GM23338 (cell line): ENCODE results near the gene SBNO1. TPM values are rescaled to one million over a fixed set of nuclear protein-coding genes. Genes with fewer than 3 reads are reported as not detected.

Experiments used
- ATAC-seq: fragments of 200-7000 bp; cut with Tn5 transposase; 3 replicates; pipeline ENCODE4 v1.9.1; 2020
- DNase-seq: peaks from one replicate; pipeline ENCODE4 v3.0.0-alpha.2; 2015; ENCODE audit warnings: low spot score
- H2AFZ ChIP-seq: fragments of 200-600 bp; sonication (generic); 2 replicates; pipeline ENCODE4 v1.8.0; 2016; ENCODE audit warnings: antibody characterized with exemption, mild to moderate bottlenecking, moderate library complexity
- H3F3A ChIP-seq: fragments of 200-600 bp; sonication (generic); replicated peaks from 2 replicates; pipeline ENCODE4 v1.8.0; 2017; ENCODE audit warnings: antibody characterized with exemption, mixed run types, low read depth
- H3K27ac ChIP-seq: fragments of 200-600 bp; sonication (generic); 2 replicates; pipeline ENCODE4 v1.6.1; 2016; ENCODE audit warnings: low read depth
- H3K27me3 ChIP-seq: fragments of 200-600 bp; sonication (generic); 2 replicates; pipeline ENCODE4 v1.8.0; 2016; ENCODE audit warnings: mild to moderate bottlenecking, mixed run types, moderate library complexity; ENCODE audit not compliant: insufficient read depth
- H3K36me3 ChIP-seq: fragments of 200-600 bp; sonication (generic); 2 replicates; pipeline ENCODE4 v1.8.0; 2016; ENCODE audit warnings: mild to moderate bottlenecking; ENCODE audit not compliant: insufficient read depth
- H3K4me1 ChIP-seq: fragments of 200-600 bp; sonication (generic); 2 replicates; pipeline ENCODE4 v1.8.0; 2016; ENCODE audit warnings: mild to moderate bottlenecking, moderate library complexity; ENCODE audit not compliant: insufficient read depth
- H3K4me2 ChIP-seq: fragments of 200-600 bp; sonication (generic); 2 replicates; pipeline ENCODE4 v1.7.1; 2017; ENCODE audit warnings: mixed run types
- H3K4me3 ChIP-seq: fragments of 200-600 bp; sonication (generic); 2 replicates; pipeline ENCODE4 v1.6.1; 2016; ENCODE audit warnings: mixed run types
- H3K79me2 ChIP-seq: fragments of 200-600 bp; sonication (generic); replicated peaks from 2 replicates; pipeline ENCODE4 v1.8.0; 2017; ENCODE audit warnings: mild to moderate bottlenecking; ENCODE audit not compliant: insufficient read depth
- H3K9me2 ChIP-seq: fragments of 200-600 bp; sonication (generic); 2 replicates; pipeline ENCODE4 v1.8.0; 2017; ENCODE audit not compliant: insufficient read depth
- H4K20me1 ChIP-seq: fragments of 200-600 bp; sonication (generic); replicated peaks from 2 replicates; pipeline ENCODE4 v1.8.0; 2017; ENCODE audit warnings: mild to moderate bottlenecking; ENCODE audit not compliant: insufficient read depth
- H3K27ac Mint-ChIP-seq: 2 replicates; pipeline ENCODE4 v1.8.0; 2020; ENCODE audit warnings: inconsistent platforms, mild to moderate bottlenecking, moderate library complexity, mixed read lengths
- H3K27me3 Mint-ChIP-seq: 3 replicates; pipeline ENCODE4 v1.8.0; 2022; ENCODE audit warnings: low read depth, mild to moderate bottlenecking, moderate library complexity, mixed read lengths, inconsistent platforms; ENCODE audit not compliant: insufficient read depth, poor library complexity
- H3K36me3 Mint-ChIP-seq: 3 replicates; pipeline ENCODE4 v1.8.0; 2021; ENCODE audit warnings: low read depth, mild to moderate bottlenecking, inconsistent platforms, moderate library complexity, mixed read lengths
- H3K4me1 Mint-ChIP-seq: 3 replicates; pipeline ENCODE4 v1.8.0; 2020; ENCODE audit warnings: mild to moderate bottlenecking, inconsistent platforms, mixed read lengths
- H3K4me3 Mint-ChIP-seq: 3 replicates; pipeline ENCODE4 v1.8.0; 2021; ENCODE audit warnings: moderate library complexity, mild to moderate bottlenecking, inconsistent platforms, mixed read lengths
- H3K9me3 Mint-ChIP-seq: 3 replicates; pipeline ENCODE4 v1.8.0; 2020; ENCODE audit warnings: moderate library complexity, mild to moderate bottlenecking, inconsistent platforms, mixed read lengths
- CREB1 ChIP-seq: fragments of 250-450 bp; sonication (Bioruptor Pico); IDR thresholded peaks from 2 replicates; pipeline ENCODE4 v1.5.0; 2020; ENCODE audit warnings: low read depth, mild to moderate bottlenecking, moderate library complexity
- CTCF ChIP-seq, 2 experiments: fragments of 200-600 bp in 1 of 2; sonication (generic) in 1 of 2; conservative IDR thresholded peaks; 2 replicates each; pipeline versions ENCODE4 v1.5.1 to v1.6.1; 2016 to 2017; ENCODE audit warnings: antibody characterized with exemption in 2 of 2, low read depth in 2 of 2, mild to moderate bottlenecking in 2 of 2, moderate library complexity in 1 of 2
- ETS1 ChIP-seq: IDR thresholded peaks from 2 replicates; pipeline ENCODE4 v1.6.1; 2016; ENCODE audit warnings: antibody characterized with exemption
- EZH2phosphoT487 ChIP-seq: fragments of 200-600 bp; sonication (generic); IDR thresholded peaks from one replicate; pipeline ENCODE4 v1.8.1; 2018; ENCODE audit warnings: antibody characterized with exemption; ENCODE audit not compliant: unreplicated experiment
- JUNB ChIP-seq: IDR thresholded peaks from one replicate; pipeline ENCODE4 v1.6.1; 2016; ENCODE audit warnings: antibody characterized with exemption; ENCODE audit not compliant: unreplicated experiment
- POLR2AphosphoS5 ChIP-seq: IDR thresholded peaks from 2 replicates; pipeline ENCODE4 v1.6.1; 2016; ENCODE audit warnings: antibody characterized with exemption, low read depth
- REST ChIP-seq: IDR thresholded peaks from one replicate; pipeline ENCODE4 v1.6.1; 2018; ENCODE audit warnings: antibody characterized with exemption; ENCODE audit not compliant: unreplicated experiment
- STAT1 ChIP-seq: IDR thresholded peaks from one replicate; pipeline ENCODE4 v1.6.1; 2016; ENCODE audit warnings: antibody characterized with exemption; ENCODE audit not compliant: unreplicated experiment
- ZNF114 ChIP-seq: fragments of 250-450 bp; sonication (Bioruptor Pico); IDR thresholded peaks from 2 replicates; pipeline ENCODE4 v1.5.0; 2020; ENCODE audit warnings: mild to moderate bottlenecking, moderate library complexity
- ZNF462 ChIP-seq: fragments of 250-450 bp; sonication (Bioruptor Pico); IDR thresholded peaks from 2 replicates; pipeline ENCODE4 v1.5.0; 2020; ENCODE audit warnings: mild to moderate bottlenecking, moderate library complexity
- polyA plus RNA-seq: library from polyadenylated mRNA; unstranded; fragments of >200 nt; fragmentation: Nextera tagmentation; extraction: Ambion mirVana; gene quantifications from 2 replicates; pipeline ENCODE4 v1.2.1, GENCODE V29; 2016
- total RNA-seq: library from RNA; depleted of rRNA; stranded (reverse); fragments of >200 nt; shearing (Covaris generic); gene quantifications from 2 replicates; pipeline ENCODE4 v1.2.3, GENCODE V29; 2014

The SBNO1 gene
- total and polyA plus RNA-seq, 2 experiments from 2014 or later = 34.9 to 49.5 TPM

GRCh38 chr12:123356159-123356670, 8.4 kb downstream of the SBNO1 start (continued):
- TF ChIP-seq CTCF (conservative IDR thresholded peaks at IDR 0.05; ENCODE audit: low read depth in 2 of 2) = no peak
- TF ChIP-seq POLR2AphosphoS5 = no peak
- TF ChIP-seq EZH2phosphoT487 = no peak

GRCh38 chr12:123354600-123354999, 10.0 kb downstream of the SBNO1 start:
- H3K27ac ChIP-seq = no peak overlapping the region
- H3K4me3 ChIP-seq = no peak overlapping the region
- H2AFZ ChIP-seq = no peak overlapping the region
- no peak overlapping the region for H3K4me3 Mint-ChIP-seq
- no peak overlapping the region for H3K4me2 ChIP-seq
- DNase-seq (no peak), ATAC-seq (no peak)
- peaks cover 8% of the 10 kb centered on the region; the same call in 2 of the 3 replicates for H3K36me3 Mint-ChIP-seq
- peaks cover 6% of the 10 kb centered on the region for H3K4me1 Mint-ChIP-seq
- no peaks in the 10 kb centered on the region for H3K9me3 Mint-ChIP-seq
- no peaks in the 10 kb centered on the region for H3K36me3 ChIP-seq
- H3K79me2 ChIP-seq = peaks cover 100% of the 10 kb centered on the region
- no peaks in the 10 kb centered on the region for H3K9me2 ChIP-seq
- H4K20me1 ChIP-seq = peaks cover 77% of the 10 kb centered on the region
- H3K27me3 Mint-ChIP-seq = no peaks in the 10 kb centered on the region
- H3K27ac Mint-ChIP-seq = no peak overlapping the region
- H3F3A ChIP-seq = peaks cover 3% of the 10 kb centered on the region; the same call in 1 of the 2 replicates
- H3K27me3 ChIP-seq = no peaks in the 10 kb centered on the region
- peaks cover 14% of the 10 kb centered on the region; the same call in 1 of the 2 replicates for H3K4me1 ChIP-seq
- no peak for TF ChIP-seq ETS1
- no peak for TF ChIP-seq ZNF462 (CRISPR knock-in tag)
- TF ChIP-seq JUNB = no peak
- TF ChIP-seq EZH2phosphoT487 = no peak
- TF ChIP-seq ZNF114 (CRISPR knock-in tag) = no peak
- no peak for TF ChIP-seq STAT1
- no peak for TF ChIP-seq CTCF (conservative IDR thresholded peaks at IDR 0.05; ENCODE audit: low read depth in 2 of 2)
- TF ChIP-seq REST = no peak
- no peak for TF ChIP-seq CREB1 (CRISPR knock-in tag)
